ENCODE results near the gene SMIM38. TPM values are rescaled to one million over a fixed set of nuclear protein-coding genes. Genes with fewer than 3 reads are reported as not detected.

SMIM38 gene
- total RNA-seq, 1 experiment from 2014 or later: 0.09 TPM

- H3K79me2 ChIP-seq (ENCODE audit: insufficient read depth, low read length): no peaks in the 10 kb centered on the region
- Mint-ChIP-seq H3K9me3 (peaks cover 15 to 16% of the 10 kb centered on the region in 2 experiments), H3K4me3 (no peak overlapping the region), H3K4me1 (no peaks in the 10 kb centered on the region), H3K36me3 (ENCODE audit: insufficient read depth in 1 of 3, low read depth in 3 of 3) (peaks cover 2 to 15% (median 3%) of the 10 kb centered on the region in 3 experiments; a peak in 4 of 7 replicates), H3K27me3 (ENCODE audit: low read depth) (peaks cover 16% of the 10 kb centered on the region; the same call in 1 of the 2 replicates), H3K27ac (no peak overlapping the region)
- over 99% methylated on average over 6 of the region's 6 CpGs for WGBS (ENCODE audit: extremely low coverage, insufficient read length, low lambda C conversion rate)
- H3T11ph ChIP-seq (ENCODE audit: low read length): no peak overlapping the region
- H3K4me2 ChIP-seq (ENCODE audit: insufficient read depth, insufficient read length, low read length): no peak overlapping the region
- H3K9me3 ChIP-seq (ENCODE audit: control insufficient read depth, low read depth, low read length): no peaks in the 10 kb centered on the region
- H2BK12ac ChIP-seq (ENCODE audit: insufficient read length, low read depth, low read length): no peak overlapping the region
- H3K23me2 ChIP-seq (ENCODE audit: insufficient read length, low read depth, low read length, poor library complexity, severe bottlenecking): no peaks in the 10 kb centered on the region
- no peak overlapping the region for H4K8ac ChIP-seq (replicated peaks; ENCODE audit: insufficient read length, low read depth, low read length)
- H3K18ac ChIP-seq (ENCODE audit: insufficient read length, low read depth, low read length): no peak overlapping the region
- H2AFZ ChIP-seq (ENCODE audit: low read length): no peak overlapping the region
- H2BK120ac ChIP-seq (ENCODE audit: low read depth, low read length, poor library complexity, severe bottlenecking): no peak overlapping the region
- H2AK5ac ChIP-seq (ENCODE audit: insufficient read length, low read length): no peak overlapping the region
- no peak overlapping the region for H4K91ac ChIP-seq (ENCODE audit: insufficient read length, low read depth, low read length)
- no peak overlapping the region for H2BK5ac ChIP-seq (ENCODE audit: insufficient read length, low read length)
- H2BK15ac ChIP-seq (ENCODE audit: low read depth, low read length): no peak overlapping the region
- H3K14ac ChIP-seq (ENCODE audit: insufficient read depth, low read length): no peak overlapping the region
- no peak overlapping the region for H3K4ac ChIP-seq (ENCODE audit: low read depth, low read length)
- no peaks in the 10 kb centered on the region for H3K27me3 ChIP-seq (ENCODE audit: insufficient read depth, low read length)
- H3K56ac ChIP-seq (ENCODE audit: insufficient read length, low read depth, low read length): no peak overlapping the region
- no peaks in the 10 kb centered on the region for H3K4me1 ChIP-seq (ENCODE audit: insufficient read depth, low read length)
- no peak overlapping the region for H4K5ac ChIP-seq (ENCODE audit: insufficient read length, low read depth, low read length)
- H3K79me1 ChIP-seq (ENCODE audit: insufficient read depth, low read depth, low read length, poor library complexity, severe bottlenecking): no peaks in the 10 kb centered on the region
- H2BK20ac ChIP-seq (ENCODE audit: low read depth, low read length, poor library complexity, severe bottlenecking): no peak overlapping the region
- H3K27ac ChIP-seq (ENCODE audit: insufficient read length, low read depth, low read length): no peak overlapping the region
- no peak for DNase-seq
- TF ChIP-seq CTCF (conservative IDR thresholded peaks at IDR 0.05): no peak
- H3K23ac ChIP-seq (ENCODE audit: insufficient read length, low read depth, low read length): no peak overlapping the region
- no peak overlapping the region for H3K9ac ChIP-seq (ENCODE audit: extremely low read depth, insufficient read length, low read length)
- H4K20me1 ChIP-seq (ENCODE audit: control insufficient read depth, insufficient read depth, insufficient read length): no peaks in the 10 kb centered on the region
These were observed 45.3 kb upstream of the SMIM38 start for GRCh38 chr11:69110451-69110850.

All from H9 (cell line).